Nephron (organoid): ENCODE results near the gene NINL.
A peak's percentile ranks its signal among the peaks of the same experiment; 100 is the strongest.

Source experiments
- H3K27ac Mint-ChIP-seq, 3 experiments: 2 replicates each; pipeline ENCODE4 v1.8.0; 2020; ENCODE audit warnings: mixed read lengths in 3 of 3, mild to moderate bottlenecking in 2 of 3, moderate library complexity in 1 of 3
- H3K27me3 Mint-ChIP-seq: 2 replicates; pipeline ENCODE4 v1.8.0; 2021; ENCODE audit warnings: low read depth, mild to moderate bottlenecking, moderate library complexity, mixed read lengths
- H3K36me3 Mint-ChIP-seq: 2 replicates; pipeline ENCODE4 v1.8.0; 2020; ENCODE audit warnings: low read depth, mixed read lengths
- H3K4me1 Mint-ChIP-seq: 2 replicates; pipeline ENCODE4 v1.8.0; 2020; ENCODE audit warnings: mixed read lengths
- H3K4me3 Mint-ChIP-seq, 3 experiments: 2 replicates each; pipeline ENCODE4 v1.8.0; 2020; ENCODE audit warnings: mild to moderate bottlenecking in 3 of 3, mixed read lengths in 3 of 3, moderate library complexity in 2 of 3
- H3K9me3 Mint-ChIP-seq: 2 replicates; pipeline ENCODE4 v1.8.0; 2020; ENCODE audit warnings: mixed read lengths
- CTCF ChIP-seq, 3 experiments: fragments of 200-600 bp; sonication (generic); IDR thresholded peaks; one replicate each; pipeline ENCODE4 v1.5.0; 2021; ENCODE audit warnings: antibody characterized with exemption in 3 of 3; ENCODE audit not compliant: unreplicated experiment in 3 of 3

NINL gene

GRCh38 chr20:25514195-25514594 lies 71.1 kb downstream of the NINL start:
- peaks cover 43% of the 10 kb centered on the region for H3K9me3 Mint-ChIP-seq
- H3K27ac Mint-ChIP-seq = no peak overlapping the region
- H3K4me3 Mint-ChIP-seq = no peak overlapping the region
- H3K36me3 Mint-ChIP-seq = peaks cover 91% of the 10 kb centered on the region
- no peaks in the 10 kb centered on the region for H3K4me1 Mint-ChIP-seq
- H3K27me3 Mint-ChIP-seq = peaks cover 6% of the 10 kb centered on the region
- TF ChIP-seq CTCF (IDR thresholded peaks at IDR 0.05; ENCODE audit: unreplicated experiment in 3 of 3) = no peak

- H3K9me3 Mint-ChIP-seq = peaks cover 33% of the 10 kb centered on the region
- H3K36me3 Mint-ChIP-seq = peaks cover 87% of the 10 kb centered on the region
- H3K4me1 Mint-ChIP-seq = no peaks in the 10 kb centered on the region
- no peak overlapping the region for H3K27ac Mint-ChIP-seq
- H3K4me3 Mint-ChIP-seq = no peak overlapping the region
- peaks cover 6% of the 10 kb centered on the region for H3K27me3 Mint-ChIP-seq
- no peak for TF ChIP-seq CTCF (IDR thresholded peaks at IDR 0.05; ENCODE audit: unreplicated experiment in 3 of 3)
Observed at GRCh38 chr20:25512709-25513108, 72.6 kb downstream of the NINL start.

- TF ChIP-seq CTCF (IDR thresholded peaks at IDR 0.05; ENCODE audit: unreplicated experiment in 3 of 3) = no peak
- Mint-ChIP-seq H3K27ac (no peak overlapping the region), H3K4me3 (no peak overlapping the region), H3K36me3 (peaks cover 82% of the 10 kb centered on the region), H3K9me3 (peaks cover 24% of the 10 kb centered on the region), H3K4me1 (no peaks in the 10 kb centered on the region), H3K27me3 (peaks cover 6% of the 10 kb centered on the region)
Observed at GRCh38 chr20:25511183-25511582, 74.1 kb downstream of the NINL start.

GRCh38 chr20:25510721-25511120 lies 74.6 kb downstream of the NINL start:
- Mint-ChIP-seq H3K36me3 (peaks cover 78% of the 10 kb centered on the region), H3K27me3 (peaks cover 6% of the 10 kb centered on the region), H3K9me3 (peaks cover 21% of the 10 kb centered on the region), H3K4me1 (no peaks in the 10 kb centered on the region), H3K4me3 (no peak overlapping the region), H3K27ac (no peak overlapping the region)
- TF ChIP-seq CTCF (IDR thresholded peaks at IDR 0.05; ENCODE audit: unreplicated experiment in 3 of 3) = no peak

GRCh38 chr20:25510202-25510601 lies 75.1 kb downstream of the NINL start:
- Mint-ChIP-seq H3K36me3 (peaks cover 78% of the 10 kb centered on the region), H3K4me3 (no peak overlapping the region), H3K27me3 (peaks cover 5% of the 10 kb centered on the region), H3K27ac (no peak overlapping the region), H3K4me1 (no peaks in the 10 kb centered on the region), H3K9me3 (peaks cover 16% of the 10 kb centered on the region)
- TF ChIP-seq CTCF (IDR thresholded peaks at IDR 0.05; ENCODE audit: unreplicated experiment in 3 of 3) = no peak

GRCh38 chr20:25509084-25509483 lies 76.2 kb downstream of the NINL start:
- no peaks in the 10 kb centered on the region for H3K4me1 Mint-ChIP-seq
- no peaks in the 10 kb centered on the region for H3K27me3 Mint-ChIP-seq
- peaks cover 76% of the 10 kb centered on the region for H3K36me3 Mint-ChIP-seq
- no peak overlapping the region for H3K4me3 Mint-ChIP-seq
- peak overlapping the region in 1 of 3 experiments; percentile 49 for H3K27ac Mint-ChIP-seq
- TF ChIP-seq CTCF (IDR thresholded peaks at IDR 0.05; ENCODE audit: unreplicated experiment in 3 of 3) = no peak
- peaks cover 5% of the 10 kb centered on the region for H3K9me3 Mint-ChIP-seq
